ENCODE data around the gene NID1. TPM values are rescaled to one million over a fixed set of nuclear protein-coding genes. Genes with fewer than 3 reads are reported as not detected.

NID1 gene
- polyA plus RNA-seq, 1 donor (not counting 4 experiments of a cell fraction or from before 2014, with no cell fraction given) = 1.8 TPM

- FAIRE-seq = no peak
- H3K36me3 ChIP-seq (ENCODE audit: control insufficient read depth in 2 of 2, extremely low read depth in 1 of 2, insufficient read depth in 2 of 2, low read length in 2 of 2) = peaks cover 0 to 3% of the 10 kb centered on the region in 2 experiments
Observed at GRCh38 chr1:236030534-236030933, 34.4 kb downstream of the NID1 start.

GRCh38 chr1:236029428-236029940 is 35.4 kb downstream of the NID1 start:
- Histone ChIP-seq H2AFZ (ENCODE audit: control insufficient read depth, low read length) (no peak overlapping the region), H3K4me2 (ENCODE audit: control insufficient read depth, extremely low read depth, insufficient read depth, low read depth, low read length) (no peak overlapping the region), H3K79me2 (ENCODE audit: control insufficient read depth, insufficient read depth, low read length) (no peaks in the 10 kb centered on the region), H3K9me3 (ENCODE audit: control insufficient read depth, low read depth, low read length) (no peaks in the 10 kb centered on the region), H3K9me1 (ENCODE audit: control insufficient read depth, extremely low read depth, insufficient read depth, low read length) (no peaks in the 10 kb centered on the region), H3K4me1 (ENCODE audit: control insufficient read depth, extremely low read depth, insufficient read depth, low read length) (no peaks in the 10 kb centered on the region), H3K4me3 (ENCODE audit: control insufficient read depth in 2 of 3, extremely low read depth in 1 of 3, insufficient read depth in 2 of 3, low read depth in 1 of 3, low read length in 3 of 3) (no peak overlapping the region), H3K36me3 (ENCODE audit: control insufficient read depth in 2 of 2, extremely low read depth in 1 of 2, insufficient read depth in 2 of 2, low read length in 2 of 2) (peaks cover 0 to 3% of the 10 kb centered on the region in 2 experiments), H3K27me3 (ENCODE audit: control insufficient read depth, extremely low read depth, insufficient read depth, low read length) (no peaks in the 10 kb centered on the region), H3K27ac (ENCODE audit: control insufficient read depth, insufficient read depth, low read length) (no peak overlapping the region), H4K20me1 (ENCODE audit: control insufficient read depth, extremely low read depth, insufficient read depth, low read length) (no peaks in the 10 kb centered on the region), H3K9ac (ENCODE audit: control insufficient read depth, extremely low read depth, insufficient read depth, low read length) (no peak overlapping the region)
- TF ChIP-seq EZH2 (IDR thresholded peaks at IDR 0.05; ENCODE audit: low read length) = no peak
- TF ChIP-seq, protein P1, sequence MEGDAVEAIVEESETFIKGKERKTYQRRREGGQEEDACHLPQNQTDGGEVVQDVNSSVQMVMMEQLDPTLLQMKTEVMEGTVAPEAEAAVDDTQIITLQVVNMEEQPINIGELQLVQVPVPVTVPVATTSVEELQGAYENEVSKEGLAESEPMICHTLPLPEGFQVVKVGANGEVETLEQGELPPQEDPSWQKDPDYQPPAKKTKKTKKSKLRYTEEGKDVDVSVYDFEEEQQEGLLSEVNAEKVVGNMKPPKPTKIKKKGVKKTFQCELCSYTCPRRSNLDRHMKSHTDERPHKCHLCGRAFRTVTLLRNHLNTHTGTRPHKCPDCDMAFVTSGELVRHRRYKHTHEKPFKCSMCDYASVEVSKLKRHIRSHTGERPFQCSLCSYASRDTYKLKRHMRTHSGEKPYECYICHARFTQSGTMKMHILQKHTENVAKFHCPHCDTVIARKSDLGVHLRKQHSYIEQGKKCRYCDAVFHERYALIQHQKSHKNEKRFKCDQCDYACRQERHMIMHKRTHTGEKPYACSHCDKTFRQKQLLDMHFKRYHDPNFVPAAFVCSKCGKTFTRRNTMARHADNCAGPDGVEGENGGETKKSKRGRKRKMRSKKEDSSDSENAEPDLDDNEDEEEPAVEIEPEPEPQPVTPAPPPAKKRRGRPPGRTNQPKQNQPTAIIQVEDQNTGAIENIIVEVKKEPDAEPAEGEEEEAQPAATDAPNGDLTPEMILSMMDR (optimal IDR thresholded peaks at IDR 0.05 in 1 of 3, IDR thresholded peaks at IDR 0.05 in 1 of 3, conservative IDR thresholded peaks at IDR 0.05 in 1 of 3; ENCODE audit: extremely low read depth in 1 of 3, insufficient read depth in 2 of 3, low read length in 3 of 3) = no peak
- FAIRE-seq (no peak), DNase-seq (ENCODE audit: low read depth, low spot score) (no peak)
- dilution Hi-C loops (cut with MboI; ENCODE audit: extremely low pct_ligation_motif_present, low sequenced_read_pairs) = no loop called here

More at GRCh38 chr1:236030534-236030933, 34.4 kb downstream of the NID1 start:
- no peak overlapping the region for H3K27ac ChIP-seq (ENCODE audit: control insufficient read depth, insufficient read depth, low read length)
- H4K20me1 ChIP-seq (ENCODE audit: control insufficient read depth, extremely low read depth, insufficient read depth, low read length) = no peaks in the 10 kb centered on the region
- no peaks in the 10 kb centered on the region for H3K9me1 ChIP-seq (ENCODE audit: control insufficient read depth, extremely low read depth, insufficient read depth, low read length)
- dilution Hi-C loops (cut with MboI; ENCODE audit: extremely low pct_ligation_motif_present, low sequenced_read_pairs) = no loop called here
- no peaks in the 10 kb centered on the region for H3K79me2 ChIP-seq (ENCODE audit: control insufficient read depth, insufficient read depth, low read length)
- H3K4me3 ChIP-seq (ENCODE audit: control insufficient read depth in 2 of 3, extremely low read depth in 1 of 3, insufficient read depth in 2 of 3, low read depth in 1 of 3, low read length in 3 of 3) = no peak overlapping the region
- no peaks in the 10 kb centered on the region for H3K27me3 ChIP-seq (ENCODE audit: control insufficient read depth, extremely low read depth, insufficient read depth, low read length)
- TF ChIP-seq EZH2 (IDR thresholded peaks at IDR 0.05; ENCODE audit: low read length) = no peak
- TF ChIP-seq, protein P1 (optimal IDR thresholded peaks at IDR 0.05 in 1 of 3, IDR thresholded peaks at IDR 0.05 in 1 of 3, conservative IDR thresholded peaks at IDR 0.05 in 1 of 3; ENCODE audit: extremely low read depth in 1 of 3, insufficient read depth in 2 of 3, low read length in 3 of 3) = no peak
- no peak overlapping the region for H3K4me2 ChIP-seq (ENCODE audit: control insufficient read depth, extremely low read depth, insufficient read depth, low read depth, low read length)
- H3K4me1 ChIP-seq (ENCODE audit: control insufficient read depth, extremely low read depth, insufficient read depth, low read length) = no peaks in the 10 kb centered on the region
- no peak overlapping the region for H2AFZ ChIP-seq (ENCODE audit: control insufficient read depth, low read length)
- DNase-seq (ENCODE audit: low read depth, low spot score) = no peak
- no peak overlapping the region for H3K9ac ChIP-seq (ENCODE audit: control insufficient read depth, extremely low read depth, insufficient read depth, low read length)
- H3K9me3 ChIP-seq (ENCODE audit: control insufficient read depth, low read depth, low read length) = no peaks in the 10 kb centered on the region

Measured in keratinocyte (primary cell).